ENCODE data around the gene RHCG. TPM values are rescaled to one million over a fixed set of nuclear protein-coding genes. Genes with fewer than 3 reads are reported as not detected.
A peak's percentile ranks its signal among the peaks of the same experiment; 100 is the strongest.

The RHCG gene
- total RNA-seq, 2 donors from 2014 or later, result not detected

DNA sequence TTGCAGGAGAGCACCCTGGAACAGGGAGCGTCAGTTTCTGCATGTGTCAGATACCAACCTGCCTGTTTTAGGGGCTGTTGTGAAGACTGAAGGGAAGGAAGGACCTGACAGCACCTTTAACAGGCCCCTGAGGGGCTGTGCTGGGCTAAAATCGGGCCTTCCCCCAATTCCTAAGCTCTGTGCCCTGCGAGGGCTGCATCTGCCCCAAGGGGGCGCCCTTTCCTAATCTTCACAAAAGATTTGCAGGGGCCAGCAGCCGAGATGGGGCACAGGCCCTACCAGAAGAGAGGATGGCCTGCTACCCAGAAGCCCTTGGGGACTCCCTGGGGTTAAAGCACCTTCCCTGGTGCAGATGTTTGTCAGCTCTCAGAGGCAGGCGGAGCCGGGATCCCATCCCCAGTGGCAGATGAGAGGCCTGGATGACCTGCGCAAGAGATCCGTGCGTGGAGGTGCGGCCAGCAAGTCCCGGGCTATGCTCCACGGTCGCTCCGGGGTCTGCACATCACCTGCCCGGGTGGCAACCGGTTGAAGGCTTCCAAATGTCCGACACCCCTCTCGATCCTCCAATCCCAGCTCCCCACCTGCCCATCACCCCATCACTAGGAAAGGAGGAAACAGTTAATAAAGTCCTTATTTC is 53.6 kb downstream of the RHCG start:
- Mint-ChIP-seq H3K4me1 (ENCODE audit: low read depth) (no peaks in the 10 kb centered on the region), H3K27me3 (ENCODE audit: low read depth) (peaks cover 21% of the 10 kb centered on the region), H3K27ac (no peak overlapping the region), H3K4me3 (no peak overlapping the region), H3K36me3 (ENCODE audit: insufficient read depth in 2 of 2) (no peaks in the 10 kb centered on the region), H3K9me3 (no peaks in the 10 kb centered on the region)
- ATAC-seq (replicated peaks in 1 of 2), result peak; percentile 42 to 54
- DNase-seq, result peak; percentile 71 to 76

DNA sequence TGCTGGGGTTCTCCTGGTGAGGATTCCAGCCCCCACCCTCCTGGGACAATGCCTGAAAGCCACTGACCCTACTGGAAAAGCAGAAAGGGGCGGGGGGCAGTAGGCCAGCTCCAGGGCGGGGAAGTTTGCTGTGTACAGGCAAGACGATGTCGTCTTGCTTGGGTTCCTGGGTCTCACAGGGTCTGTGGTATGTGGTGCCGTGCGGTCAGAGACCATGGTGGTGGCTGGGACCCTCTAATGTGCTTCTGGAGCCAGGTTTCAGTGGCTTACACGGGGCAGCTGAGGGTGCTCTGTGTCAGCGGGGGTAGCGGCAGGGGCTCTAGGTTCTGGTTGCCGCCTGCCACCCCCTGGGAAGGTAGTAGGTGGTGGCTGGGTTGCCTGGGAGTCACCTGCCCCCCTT is 54.2 kb downstream of the RHCG start:
- no peak overlapping the region for H3K4me3 Mint-ChIP-seq

DNA sequence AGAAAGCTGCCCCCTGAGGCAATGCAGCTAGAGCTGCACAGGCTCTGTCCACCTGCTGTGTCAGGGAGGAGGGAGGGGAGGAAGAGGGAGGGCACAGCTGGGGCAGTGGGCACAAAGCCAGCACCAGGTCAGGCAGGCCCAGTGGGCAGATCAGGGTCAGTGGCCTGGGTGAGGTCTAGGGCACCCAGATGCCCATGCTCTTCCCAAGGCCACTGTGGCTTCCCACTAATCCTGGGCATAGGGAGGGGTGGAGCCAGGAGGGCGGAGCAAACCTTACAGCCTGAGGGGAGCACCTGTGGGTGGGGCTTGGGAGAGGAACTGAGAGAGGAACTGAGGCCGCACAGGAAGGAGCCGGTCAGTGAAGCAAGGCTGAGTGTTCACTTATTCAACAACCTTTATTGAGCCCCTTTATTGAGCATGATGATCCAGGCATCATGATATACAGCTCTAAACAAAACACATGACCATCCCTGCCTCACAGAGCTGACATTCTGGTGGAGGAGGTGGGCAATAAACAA is 55.0 kb downstream of the RHCG start:
- Mint-ChIP-seq H3K36me3 (ENCODE audit: insufficient read depth in 2 of 2) (no peaks in the 10 kb centered on the region), H3K9me3 (no peaks in the 10 kb centered on the region), H3K4me3 (no peak overlapping the region), H3K27ac (no peak overlapping the region), H3K4me1 (ENCODE audit: low read depth) (no peaks in the 10 kb centered on the region), H3K27me3 (ENCODE audit: low read depth) (peaks cover 25% of the 10 kb centered on the region)
- ATAC-seq (replicated peaks in 1 of 2), result no peak
- no peak for DNase-seq

More for the DNA sequence above, 54.2 kb downstream of the RHCG start:
- no peak for ATAC-seq (replicated peaks in 1 of 2)
- Mint-ChIP-seq H3K9me3 (no peaks in the 10 kb centered on the region), H3K27me3 (ENCODE audit: low read depth) (peaks cover 18% of the 10 kb centered on the region), H3K36me3 (ENCODE audit: insufficient read depth in 2 of 2) (no peaks in the 10 kb centered on the region), H3K4me1 (ENCODE audit: low read depth) (no peaks in the 10 kb centered on the region), H3K27ac (no peak overlapping the region)
- DNase-seq, result no peak

DNA sequence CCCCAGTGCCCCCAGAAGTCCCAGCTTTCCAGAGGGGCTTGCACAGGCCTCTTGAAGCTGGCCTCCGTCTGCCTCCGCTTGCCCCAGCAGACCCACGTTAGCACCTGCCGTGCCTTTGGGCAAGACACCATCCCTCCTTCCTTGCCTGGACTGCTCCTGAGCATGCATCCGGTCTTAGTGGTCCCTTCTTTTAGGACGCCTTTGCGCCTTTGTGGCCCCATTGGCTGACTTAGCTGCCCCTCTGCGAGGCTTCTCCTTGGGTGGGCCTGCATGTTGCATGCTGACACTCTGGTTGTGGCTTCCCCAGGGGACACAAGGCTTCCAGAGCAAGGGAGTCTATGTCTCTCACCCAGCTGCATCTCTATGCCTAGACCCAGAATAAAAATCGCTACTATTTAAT is 56.6 kb downstream of the RHCG start:
- H3K27me3 Mint-ChIP-seq (ENCODE audit: low read depth), result peaks cover 21% of the 10 kb centered on the region
- DNase-seq (no peak), ATAC-seq (replicated peaks in 1 of 2) (no peak)
- no peaks in the 10 kb centered on the region for H3K9me3 Mint-ChIP-seq
- H3K4me1 Mint-ChIP-seq (ENCODE audit: low read depth), result no peaks in the 10 kb centered on the region
- H3K36me3 Mint-ChIP-seq (ENCODE audit: insufficient read depth in 2 of 2), result no peaks in the 10 kb centered on the region
- no peak overlapping the region for H3K4me3 Mint-ChIP-seq
- no peak overlapping the region for H3K27ac Mint-ChIP-seq

DNA sequence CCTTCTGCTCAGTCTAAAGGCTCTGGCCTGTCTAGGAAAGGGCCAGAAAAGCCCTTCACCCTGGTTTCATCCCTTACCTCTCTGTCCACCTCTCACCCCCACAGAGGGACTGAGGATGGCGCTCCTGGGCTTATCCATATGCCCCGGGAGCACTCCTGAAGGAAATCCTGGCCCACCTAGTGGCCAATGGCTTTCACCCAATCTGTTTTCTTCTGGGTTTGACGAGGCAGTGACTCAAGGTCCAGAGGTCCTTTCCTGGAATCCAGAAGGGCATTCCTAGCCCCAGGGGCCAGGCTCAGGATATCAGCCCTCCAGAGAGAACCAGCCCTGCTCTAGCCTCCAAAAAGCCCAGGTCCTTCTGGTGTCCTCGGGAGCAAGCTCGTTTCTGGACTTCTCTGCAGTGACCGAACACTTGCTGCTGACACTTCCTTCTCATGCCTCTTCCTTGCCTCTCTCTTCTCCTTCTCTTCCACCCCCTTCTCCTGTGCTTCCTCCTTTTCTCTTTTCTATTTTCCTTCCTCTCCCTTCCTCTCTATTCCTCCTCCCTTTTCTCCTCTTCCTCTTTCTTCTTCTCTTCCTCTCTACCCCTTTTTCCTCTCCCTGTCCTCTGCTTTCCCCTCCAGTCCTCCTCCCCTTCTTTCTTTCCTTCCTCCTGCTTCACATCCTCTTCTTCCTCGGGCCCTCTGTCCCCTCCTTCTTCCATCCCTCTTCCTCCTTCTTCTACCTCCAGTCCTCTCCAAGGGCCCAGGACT is 59.6 kb downstream of the RHCG start:
- Mint-ChIP-seq H3K27ac (no peak overlapping the region), H3K9me3 (no peaks in the 10 kb centered on the region), H3K36me3 (ENCODE audit: insufficient read depth in 2 of 2) (no peaks in the 10 kb centered on the region), H3K4me1 (ENCODE audit: low read depth) (no peaks in the 10 kb centered on the region), H3K27me3 (ENCODE audit: low read depth) (peaks cover 30% of the 10 kb centered on the region), H3K4me3 (no peak overlapping the region)
- DNase-seq (no peak), ATAC-seq (replicated peaks in 1 of 2) (no peak)

DNA sequence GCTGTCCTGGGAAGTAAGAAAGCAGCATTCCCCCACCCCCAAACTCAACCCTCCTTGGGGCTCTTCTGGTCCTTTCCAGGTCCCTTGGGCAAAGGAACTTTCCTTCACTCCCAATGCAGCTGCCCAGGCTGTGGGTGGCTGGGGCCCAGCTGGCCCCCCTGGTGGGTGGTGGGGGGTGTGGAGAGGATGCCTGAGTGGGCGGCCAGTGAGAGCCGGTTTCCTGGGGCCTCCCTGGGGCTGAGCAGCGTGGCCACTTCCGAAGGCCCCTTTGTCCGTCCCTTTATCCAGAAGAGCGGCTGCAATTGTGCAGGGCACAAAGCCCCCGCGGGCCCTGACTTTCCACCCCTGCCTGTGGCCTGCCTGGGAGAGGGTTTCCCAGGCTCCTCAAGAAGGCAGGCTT is 61.0 kb downstream of the RHCG start:
- ATAC-seq (replicated peaks in 1 of 2) (no peak), DNase-seq (no peak)
- Mint-ChIP-seq H3K4me3 (no peak overlapping the region), H3K27me3 (ENCODE audit: low read depth) (peaks cover 33% of the 10 kb centered on the region), H3K27ac (no peak overlapping the region), H3K36me3 (ENCODE audit: insufficient read depth in 2 of 2) (no peaks in the 10 kb centered on the region), H3K9me3 (no peaks in the 10 kb centered on the region), H3K4me1 (ENCODE audit: low read depth) (peaks cover 6% of the 10 kb centered on the region)

DNA sequence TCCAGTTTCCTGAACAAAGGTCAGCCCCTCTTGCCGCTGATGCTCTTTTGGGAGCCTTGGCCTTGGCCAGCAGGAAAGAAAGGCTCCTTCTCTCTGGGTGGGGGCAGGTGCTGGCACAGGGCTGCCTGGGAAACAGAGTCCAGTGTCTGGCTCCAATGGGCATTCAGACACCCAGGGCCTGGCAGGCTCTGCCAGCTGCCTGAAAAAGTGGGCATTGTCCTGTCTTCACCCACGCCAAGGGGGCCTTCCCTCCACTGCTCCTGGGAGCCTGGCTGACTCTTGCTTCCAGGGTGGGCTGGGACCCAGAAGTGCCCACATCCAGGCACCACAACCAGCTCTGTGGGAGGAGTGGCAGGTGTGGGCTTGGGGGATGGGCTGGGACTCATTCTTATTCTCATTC is 62.7 kb downstream of the RHCG start:
- Mint-ChIP-seq H3K27ac (no peak overlapping the region), H3K4me3 (no peak overlapping the region), H3K36me3 (ENCODE audit: insufficient read depth in 2 of 2) (no peaks in the 10 kb centered on the region), H3K4me1 (ENCODE audit: low read depth) (peaks cover 8% of the 10 kb centered on the region), H3K27me3 (ENCODE audit: low read depth) (peaks cover 35% of the 10 kb centered on the region), H3K9me3 (no peaks in the 10 kb centered on the region)
- DNase-seq (no peak), ATAC-seq (replicated peaks in 1 of 2) (no peak)

DNA sequence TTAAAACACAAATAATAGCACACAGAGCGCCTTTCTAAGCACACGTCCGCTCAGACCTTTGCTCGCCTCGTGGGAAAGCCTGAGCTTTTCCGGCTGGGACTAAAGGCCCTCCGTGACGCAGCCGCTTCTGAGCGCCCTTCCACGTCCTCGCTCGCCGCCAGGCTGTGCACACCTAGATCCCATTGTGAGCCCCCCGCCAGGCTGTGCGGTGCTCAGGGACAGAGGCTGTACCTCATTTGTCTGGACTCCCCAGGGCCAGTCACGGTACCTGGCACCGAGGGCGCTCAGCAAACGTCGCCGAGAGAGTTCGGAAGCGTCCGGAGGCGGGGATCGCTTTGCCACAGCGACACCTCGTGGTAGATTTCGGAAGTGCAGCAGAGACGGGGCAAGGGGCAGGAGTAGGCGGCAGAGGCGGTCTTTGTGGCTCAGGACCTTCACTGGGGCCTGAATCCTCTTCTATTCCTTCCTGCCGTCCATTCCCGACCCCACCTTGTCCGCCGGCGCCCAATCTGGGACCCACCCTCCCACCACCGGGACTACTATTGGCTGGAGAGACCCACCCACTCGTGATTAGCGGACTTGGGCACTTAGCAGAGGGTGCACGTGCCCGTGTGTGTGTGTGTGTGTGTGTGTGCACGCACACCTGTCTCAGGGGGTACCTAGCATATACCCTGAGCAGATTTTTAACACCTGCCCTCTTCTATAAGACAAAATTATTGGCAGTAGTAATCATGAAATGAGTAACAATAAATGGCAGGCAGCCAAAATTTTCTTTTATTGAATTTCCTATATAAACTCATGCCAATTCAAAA is 65.6 kb downstream of the RHCG start:
- Mint-ChIP-seq H3K9me3 (no peaks in the 10 kb centered on the region), H3K4me3 (peak overlapping the region; percentile 85 to 86), H3K4me1 (ENCODE audit: low read depth) (peaks cover 8% of the 10 kb centered on the region), H3K27me3 (ENCODE audit: low read depth) (peaks cover 29% of the 10 kb centered on the region), H3K36me3 (ENCODE audit: insufficient read depth in 2 of 2) (no peaks in the 10 kb centered on the region), H3K27ac (no peak overlapping the region)
- peak; percentile 95 to 96 for ATAC-seq (replicated peaks in 1 of 2)
- peak; percentile 90 to 94 for DNase-seq

DNA sequence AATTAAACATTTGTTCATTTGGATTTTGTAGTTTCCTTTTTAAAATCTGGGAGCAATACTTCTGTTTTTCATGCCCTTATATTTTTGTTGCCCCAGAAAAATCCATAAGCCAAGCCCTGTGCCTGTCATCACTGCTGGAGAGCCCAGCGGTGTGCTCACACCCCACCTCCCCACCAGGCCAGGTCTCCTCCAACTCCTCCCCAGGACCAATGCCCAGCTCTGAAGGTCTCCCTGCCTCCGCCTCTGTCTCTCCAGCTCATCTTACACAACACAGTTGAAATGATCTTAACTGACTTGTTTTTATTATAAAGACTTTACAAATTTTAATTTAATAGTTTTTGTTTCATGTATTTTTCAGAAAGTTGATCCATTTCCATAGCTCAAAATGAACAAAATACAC is 66.4 kb downstream of the RHCG start:
- no peaks in the 10 kb centered on the region for H3K36me3 Mint-ChIP-seq (ENCODE audit: insufficient read depth in 2 of 2)
- ATAC-seq (replicated peaks in 1 of 2) (no peak), DNase-seq (no peak)
- H3K9me3 Mint-ChIP-seq, result no peaks in the 10 kb centered on the region
- H3K27ac Mint-ChIP-seq, result no peak overlapping the region
- peaks cover 8% of the 10 kb centered on the region for H3K4me1 Mint-ChIP-seq (ENCODE audit: low read depth)
- peak overlapping the region in 1 of 2 donors; percentile 85 for H3K4me3 Mint-ChIP-seq
- peaks cover 29% of the 10 kb centered on the region for H3K27me3 Mint-ChIP-seq (ENCODE audit: low read depth)

DNA sequence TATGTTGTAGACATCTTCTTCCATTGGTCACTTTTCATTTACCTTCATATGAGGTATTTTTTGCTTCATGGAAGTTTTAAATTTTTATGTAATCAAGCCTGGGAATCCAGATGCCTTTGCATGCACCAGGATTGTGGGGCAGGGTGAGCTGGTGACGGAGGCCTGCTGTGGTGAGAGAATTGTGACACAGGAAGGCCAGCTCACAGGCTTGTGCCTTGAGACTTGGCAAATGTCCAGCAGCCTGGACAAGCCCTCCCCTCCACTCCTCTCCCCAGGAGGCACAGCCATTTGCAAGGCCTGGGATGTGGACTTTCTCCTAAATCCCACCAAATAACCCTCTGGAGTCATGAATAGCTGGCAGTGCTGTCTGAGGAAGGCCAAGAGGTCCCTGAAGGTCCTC is 67.4 kb downstream of the RHCG start:
- Mint-ChIP-seq H3K9me3 (no peaks in the 10 kb centered on the region), H3K27ac (no peak overlapping the region), H3K4me3 (no peak overlapping the region), H3K36me3 (ENCODE audit: insufficient read depth in 2 of 2) (no peaks in the 10 kb centered on the region), H3K27me3 (ENCODE audit: low read depth) (peaks cover 29% of the 10 kb centered on the region), H3K4me1 (ENCODE audit: low read depth) (peaks cover 8% of the 10 kb centered on the region)
- ATAC-seq (replicated peaks in 1 of 2), result no peak
- DNase-seq, result no peak

DNA sequence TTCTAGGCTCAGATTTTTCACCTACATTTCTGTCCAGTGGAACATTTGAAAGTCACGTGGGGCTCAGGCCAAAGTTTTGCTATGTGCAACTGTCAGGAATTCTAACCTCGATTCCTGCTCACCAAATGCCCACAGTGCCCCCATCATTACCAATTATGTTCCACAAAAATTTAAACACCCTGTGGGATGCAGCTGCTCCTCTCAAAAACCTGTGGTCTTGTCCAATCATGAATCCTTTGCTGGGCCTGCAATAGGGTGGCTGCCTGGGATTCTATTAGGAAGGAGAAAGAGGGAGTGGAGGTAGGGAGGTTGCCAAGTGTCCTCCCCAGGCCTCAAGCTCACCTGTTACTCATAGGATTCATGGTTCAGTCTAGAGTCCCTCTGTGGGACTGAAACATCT is 68.1 kb downstream of the RHCG start:
- Mint-ChIP-seq H3K27ac (no peak overlapping the region), H3K9me3 (no peaks in the 10 kb centered on the region)
- ATAC-seq (replicated peaks in 1 of 2), result no peak

DNA sequence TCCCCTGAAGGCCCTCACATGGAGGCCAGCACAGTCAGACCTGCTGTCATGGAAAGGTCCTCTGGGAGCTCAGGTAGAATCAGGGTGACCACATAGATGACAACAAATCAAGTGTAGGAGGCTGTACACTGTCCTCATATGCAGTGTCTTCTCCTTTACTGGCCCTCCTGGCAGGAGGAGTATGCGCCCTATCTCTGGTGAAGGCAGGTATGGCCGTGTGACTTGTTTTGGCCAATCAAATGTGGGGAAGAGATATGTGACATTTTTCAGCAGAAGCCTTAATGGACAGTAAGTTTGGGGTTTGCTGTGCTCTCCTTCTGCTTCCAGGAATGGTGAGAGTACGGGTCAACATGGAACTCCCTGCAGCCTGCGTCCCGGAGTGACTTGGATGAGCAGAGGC is 69.9 kb downstream of the RHCG start:
- no peak overlapping the region for H3K27ac Mint-ChIP-seq
- no peaks in the 10 kb centered on the region for H3K36me3 Mint-ChIP-seq (ENCODE audit: insufficient read depth in 2 of 2)
- H3K4me3 Mint-ChIP-seq, result no peak overlapping the region
- DNase-seq, result no peak
- no peak for ATAC-seq (replicated peaks in 1 of 2)
- peaks cover 36% of the 10 kb centered on the region for H3K27me3 Mint-ChIP-seq (ENCODE audit: low read depth)
- no peaks in the 10 kb centered on the region for H3K9me3 Mint-ChIP-seq
- H3K4me1 Mint-ChIP-seq (ENCODE audit: low read depth), result peaks cover 8% of the 10 kb centered on the region

More for the DNA sequence above, 68.1 kb downstream of the RHCG start:
- H3K36me3 Mint-ChIP-seq (ENCODE audit: insufficient read depth in 2 of 2), result no peaks in the 10 kb centered on the region
- H3K4me3 Mint-ChIP-seq, result no peak overlapping the region
- peaks cover 8% of the 10 kb centered on the region for H3K4me1 Mint-ChIP-seq (ENCODE audit: low read depth)
- DNase-seq, result no peak
- peaks cover 34% of the 10 kb centered on the region for H3K27me3 Mint-ChIP-seq (ENCODE audit: low read depth)

DNA sequence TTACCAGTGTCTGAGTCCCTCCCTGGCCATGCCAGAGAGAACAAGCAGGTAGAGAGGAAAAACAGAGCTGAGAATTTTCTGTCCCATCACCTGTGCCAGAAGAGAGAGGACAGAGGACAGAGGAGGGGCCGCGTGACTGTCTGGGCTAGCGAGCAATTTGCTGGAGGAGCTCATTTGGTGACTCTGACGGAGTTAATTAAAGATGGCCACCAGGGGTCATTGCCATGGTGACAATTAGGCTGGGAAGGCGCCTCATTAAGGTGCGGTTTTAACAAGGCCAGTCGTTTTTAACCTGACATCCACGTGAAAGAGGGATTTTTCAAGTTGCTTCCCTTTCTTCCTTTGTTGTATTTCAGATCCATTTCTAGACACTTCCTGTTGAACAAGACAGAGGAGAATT is 72.4 kb downstream of the RHCG start:
- Mint-ChIP-seq H3K4me3 (no peak overlapping the region), H3K27ac (no peak overlapping the region), H3K27me3 (ENCODE audit: low read depth) (peaks cover 53% of the 10 kb centered on the region), H3K4me1 (ENCODE audit: low read depth) (no peaks in the 10 kb centered on the region), H3K36me3 (ENCODE audit: insufficient read depth in 2 of 2) (no peaks in the 10 kb centered on the region), H3K9me3 (no peaks in the 10 kb centered on the region)
- no peak for ATAC-seq (replicated peaks in 1 of 2)
- DNase-seq, result no peak

All from activated T-cell treated with anti-CD3 and anti-CD28 coated beads, Interleukin-2, amount 50 U/mL, for 72 hours (primary cell).